WTC11 (cell line): ENCODE data around the gene TBC1D10B.

Source experiments
- CDX4 ChIP-seq: fragments of 250-450 bp; sonication (Bioruptor Pico); IDR thresholded peaks from 2 replicates; pipeline ENCODE4 v1.9.0; 2021; ENCODE audit warnings: moderate library complexity, mild to moderate bottlenecking, inconsistent platforms, borderline replicate concordance
- CTCF ChIP-seq: fragments of 200-600 bp; IDR thresholded peaks from 2 replicates; pipeline ENCODE4 v1.8.0; 2022; ENCODE audit warnings: antibody characterized with exemption
- HMGA2 ChIP-seq: fragments of 250-450 bp; sonication (Bioruptor Pico); IDR thresholded peaks from 2 replicates; pipeline ENCODE4 v1.4.0; 2021; ENCODE audit warnings: mild to moderate bottlenecking, moderate library complexity
- MAX ChIP-seq: sonication (generic); formaldehyde crosslinking; IDR thresholded peaks from 2 replicates; pipeline ENCODE4 v1.8.0; 2022; ENCODE audit warnings: mild to moderate bottlenecking, missing genetic modification reagents

GRCh38 chr16:30355954-30356308 is 14.4 kb downstream of the TBC1D10B start:
- no peak for TF ChIP-seq HMGA2
- no peak for TF ChIP-seq CTCF
- no peak for TF ChIP-seq MAX
- no peak for TF ChIP-seq CDX4 (CRISPR knock-in tag)
